ENCODE measurements around the gene MEG3. TPM values are rescaled to one million over a fixed set of nuclear protein-coding genes. Genes with fewer than 3 reads are reported as not detected.
A peak's percentile ranks its signal among the peaks of the same experiment; 100 is the strongest.

Gene MEG3
- total and polyA plus RNA-seq, 7 donors, result 3.5 to 168 (median 28.0) TPM

DNA sequence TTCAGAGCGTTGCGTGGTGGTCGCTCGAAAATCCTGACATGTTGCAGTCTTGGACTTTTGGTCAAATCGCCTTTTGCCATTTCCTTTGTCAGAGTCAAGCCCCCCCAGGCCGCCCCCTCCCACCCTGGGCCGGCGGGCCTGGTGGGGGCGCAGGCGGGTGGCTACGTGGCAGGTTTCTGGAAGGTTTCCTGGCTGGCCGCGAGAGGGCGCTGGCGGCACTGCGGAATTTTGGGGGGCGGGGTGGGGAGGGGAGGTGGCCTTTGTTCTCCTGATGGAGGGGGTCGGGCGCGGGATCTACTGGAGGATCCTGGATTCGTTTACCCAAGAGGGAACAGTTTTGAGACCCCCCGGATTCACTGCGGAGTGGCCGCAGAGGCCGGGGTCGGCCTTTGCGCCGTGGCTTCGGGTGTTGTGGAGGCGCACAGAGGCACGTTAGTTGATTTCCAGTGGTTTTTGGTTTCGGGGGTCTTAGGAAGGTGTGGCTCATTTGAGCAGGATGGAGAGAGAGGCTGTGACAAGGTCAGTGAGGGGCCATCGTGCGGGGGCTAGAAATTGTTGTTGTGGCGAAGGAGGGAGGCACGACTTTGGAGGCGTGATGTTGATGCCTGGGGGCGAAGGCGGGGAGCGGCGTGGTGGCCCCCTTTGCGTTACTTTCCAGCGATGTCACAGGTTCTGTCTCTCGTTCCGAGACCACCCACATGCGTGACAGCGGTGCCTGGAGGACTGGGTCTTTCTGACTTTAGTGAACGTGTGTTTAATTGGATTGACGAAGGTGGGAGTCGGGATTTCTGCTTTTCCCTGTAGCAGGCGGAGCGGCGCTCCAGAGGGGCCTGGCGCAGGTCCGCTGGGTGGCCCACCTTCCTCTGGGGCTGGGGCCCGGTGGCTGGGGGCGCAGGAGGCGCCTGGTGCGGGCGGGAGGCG lies 1.4 kb downstream of the MEG3 start:
- WGBS, 2 donors, result 63 to 64% methylated on average over 61 of the region's 61 CpGs
- H3K4me3 ChIP-seq, result peak overlapping the region; percentile 12 to 41 (median 33)
- no peak for DNase-seq
- TF ChIP-seq POLR2A (IDR thresholded peaks at IDR 0.05), result no peak
- TF ChIP-seq, protein P1, sequence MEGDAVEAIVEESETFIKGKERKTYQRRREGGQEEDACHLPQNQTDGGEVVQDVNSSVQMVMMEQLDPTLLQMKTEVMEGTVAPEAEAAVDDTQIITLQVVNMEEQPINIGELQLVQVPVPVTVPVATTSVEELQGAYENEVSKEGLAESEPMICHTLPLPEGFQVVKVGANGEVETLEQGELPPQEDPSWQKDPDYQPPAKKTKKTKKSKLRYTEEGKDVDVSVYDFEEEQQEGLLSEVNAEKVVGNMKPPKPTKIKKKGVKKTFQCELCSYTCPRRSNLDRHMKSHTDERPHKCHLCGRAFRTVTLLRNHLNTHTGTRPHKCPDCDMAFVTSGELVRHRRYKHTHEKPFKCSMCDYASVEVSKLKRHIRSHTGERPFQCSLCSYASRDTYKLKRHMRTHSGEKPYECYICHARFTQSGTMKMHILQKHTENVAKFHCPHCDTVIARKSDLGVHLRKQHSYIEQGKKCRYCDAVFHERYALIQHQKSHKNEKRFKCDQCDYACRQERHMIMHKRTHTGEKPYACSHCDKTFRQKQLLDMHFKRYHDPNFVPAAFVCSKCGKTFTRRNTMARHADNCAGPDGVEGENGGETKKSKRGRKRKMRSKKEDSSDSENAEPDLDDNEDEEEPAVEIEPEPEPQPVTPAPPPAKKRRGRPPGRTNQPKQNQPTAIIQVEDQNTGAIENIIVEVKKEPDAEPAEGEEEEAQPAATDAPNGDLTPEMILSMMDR (IDR thresholded peaks at IDR 0.05), result peak in 1 of 4 experiments; percentile 24
- no peak for TF ChIP-seq POLR2AphosphoS5 (IDR thresholded peaks at IDR 0.05)
- TF ChIP-seq EP300 (IDR thresholded peaks at IDR 0.05), result no peak
- H3K9me3 ChIP-seq, result peaks cover 0 to 6% (median 6%) of the 10 kb centered on the region in 4 donors
- peaks cover 0 to 8% (median 0%) of the 10 kb centered on the region in 4 donors for H3K4me1 ChIP-seq
- peaks cover 0 to 62% (median 39%) of the 10 kb centered on the region in 3 donors for H3K27me3 ChIP-seq
- H3K27ac ChIP-seq, result peak overlapping the region in 1 of 4 donors; percentile 47
- intact Hi-C loops (cut with DNase I), result no loop called here
- H3K36me3 ChIP-seq, result no peaks in the 10 kb centered on the region

DNA sequence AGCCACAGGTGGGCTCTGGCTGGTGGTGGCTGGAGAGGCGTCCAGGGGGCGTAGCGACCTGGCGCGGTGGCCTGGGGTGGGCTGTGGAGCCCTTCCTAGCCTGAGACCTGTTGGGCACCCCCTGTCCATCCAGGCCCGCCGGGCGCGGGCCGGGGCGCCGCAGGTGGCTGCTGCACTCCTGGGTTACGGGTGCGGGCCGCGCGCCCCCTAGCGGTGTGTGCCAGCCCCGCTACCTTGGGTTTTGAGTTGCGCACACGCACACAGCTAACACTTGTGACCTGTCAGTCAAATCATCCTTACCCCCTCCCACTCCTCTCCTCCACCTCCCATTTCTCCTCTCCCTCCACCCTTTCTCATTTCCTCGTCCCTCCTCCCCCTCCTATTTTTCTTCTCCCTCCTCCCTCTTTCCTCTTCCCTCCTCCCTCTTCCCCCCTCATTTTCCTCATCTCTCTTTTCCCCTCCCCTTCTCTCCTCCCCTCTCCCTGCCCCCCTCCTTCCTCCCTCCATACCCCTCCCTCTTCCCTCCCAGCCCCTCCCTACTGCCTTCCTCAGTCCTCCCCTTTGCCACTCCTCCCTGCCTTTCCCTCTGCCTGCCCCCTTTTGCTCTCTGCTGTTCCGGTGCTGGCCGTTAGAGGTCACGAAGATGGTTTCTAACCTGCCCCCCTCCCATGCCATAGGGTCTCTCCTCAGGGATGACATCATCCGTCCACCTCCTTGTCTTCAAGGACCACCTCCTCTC lies 2.3 kb downstream of the MEG3 start:
- WGBS, 2 donors, result 79 to 81% methylated on average over 26 of the region's 26 CpGs
- TF ChIP-seq POLR2A (IDR thresholded peaks at IDR 0.05), result no peak
- no peak for TF ChIP-seq EP300 (IDR thresholded peaks at IDR 0.05)
- no peak for TF ChIP-seq POLR2AphosphoS5 (IDR thresholded peaks at IDR 0.05)
- TF ChIP-seq, protein P1 (IDR thresholded peaks at IDR 0.05), result no peak

DNA sequence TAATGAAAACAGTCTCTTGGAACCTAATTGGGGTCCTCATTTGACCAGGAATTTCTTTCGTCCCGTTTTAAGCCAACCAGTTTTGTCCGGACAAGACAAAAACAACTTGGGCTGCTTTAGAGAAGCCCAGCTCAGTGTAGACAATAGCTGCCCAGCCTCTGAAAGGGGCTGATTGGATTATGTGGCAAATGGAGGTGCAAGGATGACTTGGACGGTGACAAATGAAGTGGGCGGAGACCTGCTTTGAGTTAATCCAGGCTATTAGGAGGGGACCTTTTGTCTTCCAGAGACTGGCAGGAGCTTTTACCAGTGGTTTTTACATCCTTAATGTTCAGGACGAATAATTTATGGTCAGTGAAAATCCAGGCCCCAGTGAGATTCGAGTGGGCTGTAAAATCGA lies 4.8 kb downstream of the MEG3 start:
- WGBS, 2 donors, result 83% methylated on average over 8 of the region's 8 CpGs
- intact Hi-C loops (cut with DNase I), result no loop called here
- Histone ChIP-seq H3K27ac (no peak overlapping the region), H3K9me3 (peaks cover 0 to 6% (median 6%) of the 10 kb centered on the region in 4 donors), H3K4me1 (peaks cover 0 to 7% (median 0%) of the 10 kb centered on the region in 4 donors), H3K4me3 (no peak overlapping the region), H3K36me3 (no peaks in the 10 kb centered on the region), H3K27me3 (peaks cover 2 to 42% (median 33%) of the 10 kb centered on the region in 3 donors)
- DNase-seq, result no peak
- TF ChIP-seq EP300 (IDR thresholded peaks at IDR 0.05), result no peak
- no peak for TF ChIP-seq POLR2AphosphoS5 (IDR thresholded peaks at IDR 0.05)
- TF ChIP-seq POLR2A (IDR thresholded peaks at IDR 0.05), result no peak
- TF ChIP-seq, protein P1 (IDR thresholded peaks at IDR 0.05), result no peak

More for the DNA sequence above, 2.3 kb downstream of the MEG3 start:
- H3K4me3 ChIP-seq, result peak overlapping the region in 2 of 4 donors; percentile 39 to 41
- peaks cover 0 to 6% (median 6%) of the 10 kb centered on the region in 4 donors for H3K9me3 ChIP-seq
- peaks cover 0 to 62% (median 39%) of the 10 kb centered on the region in 3 donors for H3K27me3 ChIP-seq
- no peak for DNase-seq
- intact Hi-C loops (cut with DNase I), result no loop called here
- H3K36me3 ChIP-seq, result no peaks in the 10 kb centered on the region
- no peak overlapping the region for H3K27ac ChIP-seq
- peaks cover 0 to 8% (median 0%) of the 10 kb centered on the region in 4 donors for H3K4me1 ChIP-seq

DNA sequence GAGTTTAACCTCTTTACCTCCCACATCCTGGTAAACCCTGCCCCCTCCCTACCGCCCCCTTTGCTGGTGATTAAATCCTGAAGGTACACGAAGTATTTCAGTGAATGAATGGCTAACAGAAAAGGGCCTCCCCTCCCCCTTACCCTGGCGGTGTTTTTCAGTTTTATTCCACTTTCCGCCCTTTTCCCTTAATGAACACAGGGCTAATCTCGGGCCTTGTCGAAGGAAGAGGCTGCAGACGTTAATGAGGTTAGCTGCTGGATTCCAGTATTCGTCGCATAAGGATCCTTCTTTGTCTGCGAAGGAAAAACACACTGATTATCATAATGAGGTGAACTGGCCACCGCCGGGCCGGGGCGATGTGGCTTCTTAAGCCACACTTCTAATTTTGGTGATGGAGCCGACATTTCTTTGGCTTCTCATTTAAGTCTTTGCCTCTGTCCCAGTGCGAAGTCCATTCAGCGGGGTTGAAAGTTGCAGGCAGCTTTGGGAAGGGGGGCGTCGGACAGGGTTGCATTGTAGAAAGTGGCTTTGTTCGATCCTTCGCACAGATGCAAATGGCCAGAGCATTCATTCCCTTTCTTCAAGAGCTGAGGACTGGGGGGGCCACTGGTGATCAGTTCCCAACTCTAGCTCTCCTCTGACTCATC lies 6.5 kb downstream of the MEG3 start:
- H3K27ac ChIP-seq, result no peak overlapping the region
- no peak for TF ChIP-seq EP300 (IDR thresholded peaks at IDR 0.05)
- TF ChIP-seq POLR2A (IDR thresholded peaks at IDR 0.05), result no peak
- TF ChIP-seq, protein P1 (IDR thresholded peaks at IDR 0.05), result no peak
- TF ChIP-seq POLR2AphosphoS5 (IDR thresholded peaks at IDR 0.05), result no peak
- WGBS, 2 donors, result 86 to 88% methylated on average over 21 of the region's 21 CpGs
- no peaks in the 10 kb centered on the region for H3K36me3 ChIP-seq
- intact Hi-C loops (cut with DNase I), result no loop called here
- no peak for DNase-seq
- peaks cover 0 to 6% (median 6%) of the 10 kb centered on the region in 4 donors for H3K9me3 ChIP-seq
- H3K4me3 ChIP-seq, result no peak overlapping the region
- H3K27me3 ChIP-seq, result peaks cover 3 to 24% (median 16%) of the 10 kb centered on the region in 3 donors
- no peaks in the 10 kb centered on the region for H3K4me1 ChIP-seq
